Measurements from ENCODE around the gene FLT1. TPM values are rescaled to one million over a fixed set of nuclear protein-coding genes. Genes with fewer than 3 reads are reported as not detected.

FLT1 gene
- 46.3 TPM for total RNA-seq

GRCh38 chr13:28494778-28495537 is at the start of gene FLT1:
Gene FLT1, minus strand, starts transcription at chr13:28495128. Its CDS starts 285 bp downstream, at chr13:28494843.
- DNase-seq, result peak; percentile 51

GRCh38 chr13:28544026-28544425 is 49.1 kb upstream of the FLT1 start:
- no peak for DNase-seq

- no peak for DNase-seq
Observed at GRCh38 chr13:28542804-28543203, 47.9 kb upstream of the FLT1 start.

GRCh38 chr13:28541966-28542365 is 47.0 kb upstream of the FLT1 start:
- DNase-seq, result no peak

GRCh38 chr13:28540612-28541011 is 45.7 kb upstream of the FLT1 start:
- DNase-seq, result no peak

- no peak for DNase-seq
Observed at GRCh38 chr13:28539625-28540286, 44.8 kb upstream of the FLT1 start.

- DNase-seq, result no peak
Observed at GRCh38 chr13:28538932-28539331, 44.0 kb upstream of the FLT1 start.

GRCh38 chr13:28537171-28537570 is 42.2 kb upstream of the FLT1 start:
- DNase-seq, result no peak

GRCh38 chr13:28536371-28536770 is 41.4 kb upstream of the FLT1 start:
- no peak for DNase-seq

- no peak for DNase-seq
Observed at GRCh38 chr13:28535734-28536133, 40.8 kb upstream of the FLT1 start.

- no peak for DNase-seq
Observed at GRCh38 chr13:28534801-28535200, 39.9 kb upstream of the FLT1 start.

- DNase-seq, result no peak
Observed at GRCh38 chr13:28534210-28534609, 39.3 kb upstream of the FLT1 start.

GRCh38 chr13:28533441-28534166 is 38.7 kb upstream of the FLT1 start:
- no peak for DNase-seq

- DNase-seq, result no peak
Observed at GRCh38 chr13:28533125-28533436, 38.2 kb upstream of the FLT1 start.

- DNase-seq, result peak; percentile 22
Observed at GRCh38 chr13:28532388-28533124, 37.6 kb upstream of the FLT1 start.

- DNase-seq, result peak; percentile 9
Observed at GRCh38 chr13:28531845-28532387, 37.0 kb upstream of the FLT1 start.

GRCh38 chr13:28531077-28531844 is 36.3 kb upstream of the FLT1 start:
- DNase-seq, result peak; percentile 67

GRCh38 chr13:28530729-28531076 is 35.8 kb upstream of the FLT1 start:
- DNase-seq, result no peak

- no peak for DNase-seq
Observed at GRCh38 chr13:28529836-28530235, 34.9 kb upstream of the FLT1 start.

- DNase-seq, result no peak
Observed at GRCh38 chr13:28528848-28529247, 33.9 kb upstream of the FLT1 start.

GRCh38 chr13:28528388-28528787 is 33.5 kb upstream of the FLT1 start:
- DNase-seq, result no peak

GRCh38 chr13:28527629-28528028 is 32.7 kb upstream of the FLT1 start:
- DNase-seq, result no peak
